Peyer's patch (tissue), 4 donors: ENCODE data around the gene MAST4.

ENCODE experiments used
- CTCF ChIP-seq, 6 experiments: fragments of 450-650 bp in 4 of 6; fragments of 200-600 bp in 2 of 6; sonication (generic) in 1 of 6; IDR thresholded peaks; one replicate each; pipeline ENCODE4 v1.5.1; 2017 to 2019; ENCODE audit warnings: antibody characterized with exemption in 6 of 6, mild to moderate bottlenecking in 3 of 6, moderate library complexity in 1 of 6
- POLR2A ChIP-seq, 2 donors: fragments of 450-650 bp; IDR thresholded peaks; one replicate each; pipeline ENCODE4 v1.5.1; 2017; ENCODE audit warnings: antibody characterized with exemption in 2 of 2, mild to moderate bottlenecking in 2 of 2, moderate library complexity in 2 of 2

- TF ChIP-seq POLR2A (IDR thresholded peaks at IDR 0.05) (no peak), CTCF (IDR thresholded peaks at IDR 0.05) (no peak)
Observed at GRCh38 chr5:66701244-66701643, 105.1 kb downstream of the MAST4 start.
